Measurements from ENCODE around the gene CYBB.

Gene CYBB

GRCh38 chrX:37779857-37780256 is at the start of gene CYBB:
TSS of gene CYBB (plus strand) at chrX:37780059. CDS start at chrX:37780078, 19 bp downstream.
- TF ChIP-seq CTCF (IDR thresholded peaks at IDR 0.05), result no peak
- no peak within 1 kb of the TSS for H3K27ac ChIP-seq
- H2AFZ ChIP-seq, result no peak within 1 kb of the TSS
- no peaks in the 10 kb centered on the region for H3K27me3 ChIP-seq (ENCODE audit: control insufficient read depth, insufficient read depth, low read length)
- H3K9ac ChIP-seq, result no peak within 1 kb of the TSS
- H3K4me3 ChIP-seq (ENCODE audit: low read depth, low read length), result no peak within 1 kb of the TSS
- no peaks in the 10 kb centered on the region for H3K4me1 ChIP-seq
- no peaks in the 10 kb centered on the region for H3K36me3 ChIP-seq (ENCODE audit: control insufficient read depth, insufficient read depth, low read length)
- H3K79me2 ChIP-seq, result no peaks in the 10 kb centered on the region
- H3K4me2 ChIP-seq (ENCODE audit: low read length), result no peak within 1 kb of the TSS
- no peaks in the 10 kb centered on the region for H3K9me3 ChIP-seq (ENCODE audit: control insufficient read depth, low read length)

GRCh38 chrX:37745354-37745753 is 34.5 kb upstream of the CYBB start:
- no peaks in the 10 kb centered on the region for H3K79me2 ChIP-seq
- H3K4me2 ChIP-seq (ENCODE audit: low read length), result no peak overlapping the region
- H3K27me3 ChIP-seq (ENCODE audit: control insufficient read depth, insufficient read depth, low read length), result no peaks in the 10 kb centered on the region
- TF ChIP-seq CTCF (IDR thresholded peaks at IDR 0.05), result peak; percentile 66
- no peaks in the 10 kb centered on the region for H3K36me3 ChIP-seq (ENCODE audit: control insufficient read depth, insufficient read depth, low read length)
- no peak overlapping the region for H3K4me3 ChIP-seq (ENCODE audit: low read depth, low read length)
- H3K27ac ChIP-seq, result no peak overlapping the region
- peaks cover 4% of the 10 kb centered on the region for H3K4me1 ChIP-seq
- H3K9me3 ChIP-seq (ENCODE audit: control insufficient read depth, low read length), result no peaks in the 10 kb centered on the region
- H3K9ac ChIP-seq, result no peak overlapping the region
- no peak overlapping the region for H2AFZ ChIP-seq

GRCh38 chrX:37745835-37746217 is 34.0 kb upstream of the CYBB start:
- no peak overlapping the region for H3K27ac ChIP-seq
- peaks cover 4% of the 10 kb centered on the region for H3K4me1 ChIP-seq
- H3K27me3 ChIP-seq (ENCODE audit: control insufficient read depth, insufficient read depth, low read length), result no peaks in the 10 kb centered on the region
- no peak for TF ChIP-seq CTCF (IDR thresholded peaks at IDR 0.05)
- H3K9ac ChIP-seq, result no peak overlapping the region
- H3K9me3 ChIP-seq (ENCODE audit: control insufficient read depth, low read length), result no peaks in the 10 kb centered on the region
- H3K36me3 ChIP-seq (ENCODE audit: control insufficient read depth, insufficient read depth, low read length), result no peaks in the 10 kb centered on the region
- no peak overlapping the region for H2AFZ ChIP-seq
- H3K79me2 ChIP-seq, result no peaks in the 10 kb centered on the region
- H3K4me2 ChIP-seq (ENCODE audit: low read length), result no peak overlapping the region
- no peak overlapping the region for H3K4me3 ChIP-seq (ENCODE audit: low read depth, low read length)

- Histone ChIP-seq H3K4me3 (ENCODE audit: low read depth, low read length) (no peak overlapping the region), H3K79me2 (no peaks in the 10 kb centered on the region), H3K4me2 (ENCODE audit: low read length) (peak overlapping the region; percentile 5), H3K4me1 (peaks cover 4% of the 10 kb centered on the region), H3K27ac (no peak overlapping the region), H2AFZ (no peak overlapping the region), H3K9ac (no peak overlapping the region), H3K27me3 (ENCODE audit: control insufficient read depth, insufficient read depth, low read length) (no peaks in the 10 kb centered on the region), H3K36me3 (ENCODE audit: control insufficient read depth, insufficient read depth, low read length) (no peaks in the 10 kb centered on the region), H3K9me3 (ENCODE audit: control insufficient read depth, low read length) (no peaks in the 10 kb centered on the region)
- TF ChIP-seq CTCF (IDR thresholded peaks at IDR 0.05), result no peak
These were observed 33.5 kb upstream of the CYBB start for GRCh38 chrX:37746218-37746941.

GRCh38 chrX:37746951-37747350 is 32.9 kb upstream of the CYBB start:
- H3K36me3 ChIP-seq (ENCODE audit: control insufficient read depth, insufficient read depth, low read length), result no peaks in the 10 kb centered on the region
- no peaks in the 10 kb centered on the region for H3K9me3 ChIP-seq (ENCODE audit: control insufficient read depth, low read length)
- no peak overlapping the region for H3K27ac ChIP-seq
- no peaks in the 10 kb centered on the region for H3K79me2 ChIP-seq
- TF ChIP-seq CTCF (IDR thresholded peaks at IDR 0.05), result no peak
- H3K4me2 ChIP-seq (ENCODE audit: low read length), result peak overlapping the region; percentile 5
- H3K4me1 ChIP-seq, result peaks cover 4% of the 10 kb centered on the region
- no peak overlapping the region for H3K9ac ChIP-seq
- H3K27me3 ChIP-seq (ENCODE audit: control insufficient read depth, insufficient read depth, low read length), result no peaks in the 10 kb centered on the region
- no peak overlapping the region for H3K4me3 ChIP-seq (ENCODE audit: low read depth, low read length)
- no peak overlapping the region for H2AFZ ChIP-seq
